ENCODE measurements around the gene CD84. TPM values are rescaled to one million over a fixed set of nuclear protein-coding genes. Genes with fewer than 3 reads are reported as not detected.
"Not testable (repeated sequence)": the region's sequence is repeated elsewhere in the genome, so short reads cannot be mapped to it uniquely, and the experiment has no call there.

CD84 gene
- polyA plus RNA-seq, 3 donors = 0.85 to 1.3 (median 1.2) TPM

DNA sequence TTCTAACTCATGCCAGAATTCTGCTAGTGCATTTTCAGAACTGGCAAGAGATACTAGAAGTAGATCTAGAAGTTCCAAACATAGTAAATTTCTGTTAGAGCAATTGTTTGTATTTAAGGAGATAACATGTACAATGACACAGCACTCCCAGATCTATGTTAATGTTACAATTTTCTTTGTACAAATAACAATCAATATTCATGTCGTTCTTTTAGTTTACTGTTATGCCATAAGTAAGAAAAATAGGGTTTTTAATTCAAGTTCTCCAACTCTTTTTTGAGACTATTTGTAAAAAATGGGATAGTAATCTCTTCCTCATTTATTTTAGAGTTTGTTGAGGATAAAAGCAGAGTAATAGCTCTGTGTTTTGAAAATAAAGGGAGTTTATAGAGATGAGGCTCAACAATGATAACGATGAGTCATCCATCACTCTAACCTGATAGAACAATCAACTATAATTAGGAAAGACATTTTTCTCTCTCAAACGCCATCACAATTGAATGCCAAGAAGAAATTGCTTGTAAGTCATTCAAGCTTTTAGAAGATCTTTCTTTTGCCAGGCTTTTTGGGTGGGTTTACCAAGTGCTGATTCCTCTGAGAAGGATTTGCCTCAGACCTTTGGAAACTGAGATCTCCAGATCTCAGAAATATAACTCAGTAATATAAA lies 638 bp downstream of the CD84 start:
- DNase-seq (ENCODE audit: extremely low read depth in 1 of 11, low read depth in 9 of 11, low spot score in 4 of 11) = no peak

- no peak for DNase-seq (ENCODE audit: extremely low read depth in 1 of 11, low read depth in 9 of 11, low spot score in 4 of 11)
Observed at GRCh38 chr1:160578175-160578524, 1.1 kb downstream of the CD84 start.

- no peak for DNase-seq (ENCODE audit: extremely low read depth in 1 of 11, low read depth in 9 of 11, low spot score in 4 of 11)
Observed at GRCh38 chr1:160577671-160578070, 1.6 kb downstream of the CD84 start.

- DNase-seq (ENCODE audit: extremely low read depth in 1 of 11, low read depth in 9 of 11, low spot score in 4 of 11) = no peak
Observed at GRCh38 chr1:160576884-160577283, 2.4 kb downstream of the CD84 start.

DNA sequence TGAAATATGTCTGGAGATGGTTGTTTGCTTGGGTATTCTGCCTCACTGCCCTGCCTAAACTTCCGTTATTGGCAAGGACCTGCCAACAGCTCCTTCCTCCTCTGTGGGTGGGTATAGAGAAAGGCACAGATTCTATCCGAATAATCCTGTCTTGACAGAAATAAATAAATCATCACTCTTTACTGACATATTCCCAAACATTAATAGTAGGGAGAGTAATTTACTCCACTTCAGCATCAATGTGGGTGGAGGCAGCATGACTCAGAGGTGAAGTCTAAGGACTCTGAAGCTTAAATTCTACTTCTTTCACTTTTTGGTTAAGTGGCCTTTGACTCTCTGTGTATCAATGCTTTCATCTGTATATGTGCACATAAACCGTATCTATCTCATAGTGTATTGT lies 2.9 kb downstream of the CD84 start:
- no peak for DNase-seq (ENCODE audit: extremely low read depth in 1 of 11, low read depth in 9 of 11, low spot score in 4 of 11)

GRCh38 chr1:160575112-160575664 lies 4.1 kb downstream of the CD84 start:
- no peak for DNase-seq (ENCODE audit: extremely low read depth in 1 of 11, low read depth in 9 of 11, low spot score in 4 of 11)

GRCh38 chr1:160570840-160571239 lies 8.5 kb downstream of the CD84 start:
- DNase-seq (ENCODE audit: extremely low read depth in 1 of 11, low read depth in 9 of 11, low spot score in 4 of 11) = no peak

GRCh38 chr1:160569806-160570205 lies 9.5 kb downstream of the CD84 start:
- no peak for DNase-seq (ENCODE audit: extremely low read depth in 1 of 11, low read depth in 9 of 11, low spot score in 4 of 11)

DNA sequence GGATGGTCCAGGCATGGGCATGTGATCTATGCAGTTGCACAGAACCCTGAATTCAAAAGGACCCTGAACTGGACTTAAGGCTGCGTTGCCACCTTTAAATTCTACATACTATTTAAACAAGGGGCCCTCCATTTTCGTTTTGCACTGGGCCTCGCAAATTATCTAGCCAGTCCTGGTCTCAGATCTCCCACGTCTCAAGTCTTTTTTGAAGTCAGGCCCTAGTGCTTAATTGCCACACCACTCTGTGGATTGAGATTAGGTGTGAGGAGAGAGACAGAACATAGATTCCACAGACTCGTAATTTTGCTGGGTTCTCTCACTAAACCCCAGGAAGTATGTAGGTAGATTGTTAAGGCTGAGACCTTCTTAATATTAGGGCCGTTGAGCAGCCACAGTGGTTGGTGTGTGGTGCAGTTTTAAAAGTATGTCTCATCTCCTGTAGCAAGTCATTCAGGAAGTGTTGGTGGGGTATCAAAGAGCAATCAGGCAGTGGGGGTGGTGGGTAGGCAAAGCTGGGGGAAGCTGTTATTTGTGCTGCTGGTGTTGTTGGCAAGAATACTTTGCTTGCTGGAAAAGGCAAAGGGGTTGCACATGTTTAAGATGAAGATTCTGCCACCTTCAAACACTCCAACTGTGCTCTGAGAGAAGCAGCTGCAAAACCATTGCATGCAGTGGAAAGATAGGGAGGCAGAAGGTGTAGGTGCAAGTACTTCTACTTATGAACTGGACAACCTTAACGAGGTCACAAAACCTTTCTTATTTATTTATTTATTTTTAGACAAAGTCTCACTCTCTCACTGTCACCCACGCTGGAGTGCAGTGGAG lies 11.2 kb downstream of the CD84 start:
- no peak for DNase-seq (ENCODE audit: extremely low read depth in 1 of 11, low read depth in 9 of 11, low spot score in 4 of 11)

DNA sequence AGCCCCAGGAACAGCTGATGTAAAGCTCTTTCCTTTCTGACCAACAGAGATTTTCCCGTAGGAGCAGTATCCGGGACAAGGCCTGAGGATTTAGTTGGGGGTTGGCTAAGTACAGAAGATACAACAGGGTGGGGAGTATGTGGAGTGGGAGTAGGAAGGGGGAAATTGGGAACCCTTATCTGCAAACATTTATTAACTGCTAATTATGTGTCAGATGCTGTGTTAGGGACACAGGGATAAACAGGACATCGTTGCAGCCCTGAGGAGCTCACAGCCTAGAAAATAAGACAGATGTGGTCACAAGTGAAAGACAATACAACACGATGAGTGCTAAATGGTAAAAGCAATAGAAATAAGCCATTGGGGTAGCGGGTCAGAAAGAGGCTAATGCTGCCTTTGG lies 12.0 kb downstream of the CD84 start:
- no peak for DNase-seq (ENCODE audit: extremely low read depth in 1 of 11, low read depth in 9 of 11, low spot score in 4 of 11)

DNA sequence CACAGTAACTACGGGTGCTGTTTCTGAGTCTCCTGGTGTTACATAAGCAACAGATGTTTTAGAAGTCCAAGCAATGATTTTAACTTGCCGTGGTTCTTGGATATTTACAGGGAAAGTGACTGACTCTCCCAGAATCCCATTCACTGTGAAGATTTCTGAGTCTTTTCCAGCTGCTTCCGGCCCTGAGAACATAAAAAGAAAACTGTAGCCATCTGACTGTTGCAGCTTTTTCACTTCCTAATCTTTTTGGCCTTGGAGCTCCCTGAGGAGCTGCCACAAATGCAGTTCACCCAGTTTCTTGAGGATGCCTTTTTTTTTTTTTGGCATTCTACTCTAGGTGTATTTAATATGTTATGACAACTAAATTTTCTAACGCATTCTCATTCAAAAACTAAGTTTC lies 13.7 kb downstream of the CD84 start:
- DNase-seq (ENCODE audit: extremely low read depth in 1 of 11, low read depth in 9 of 11, low spot score in 4 of 11) = no peak

DNA sequence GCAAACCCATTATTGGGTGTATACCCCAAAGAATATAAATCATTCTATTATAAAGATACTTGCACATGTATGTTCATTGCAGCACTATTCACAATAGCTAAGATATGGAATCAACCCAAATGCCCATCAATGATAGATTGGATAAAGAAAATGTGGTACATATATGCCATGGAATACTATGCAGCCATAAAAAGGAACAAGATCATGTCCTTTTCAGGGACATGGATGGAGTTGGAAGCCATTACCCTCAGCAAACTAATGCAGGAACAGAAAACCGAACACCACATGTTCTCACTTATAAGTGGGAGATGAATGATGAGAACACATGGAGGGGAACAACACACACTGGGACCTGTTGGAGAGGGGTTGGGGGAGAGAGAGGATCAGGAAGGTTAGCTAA lies 16.1 kb downstream of the CD84 start:
- DNase-seq (ENCODE audit: extremely low read depth in 1 of 11, low read depth in 9 of 11, low spot score in 4 of 11) = not testable (repeated sequence)

DNA sequence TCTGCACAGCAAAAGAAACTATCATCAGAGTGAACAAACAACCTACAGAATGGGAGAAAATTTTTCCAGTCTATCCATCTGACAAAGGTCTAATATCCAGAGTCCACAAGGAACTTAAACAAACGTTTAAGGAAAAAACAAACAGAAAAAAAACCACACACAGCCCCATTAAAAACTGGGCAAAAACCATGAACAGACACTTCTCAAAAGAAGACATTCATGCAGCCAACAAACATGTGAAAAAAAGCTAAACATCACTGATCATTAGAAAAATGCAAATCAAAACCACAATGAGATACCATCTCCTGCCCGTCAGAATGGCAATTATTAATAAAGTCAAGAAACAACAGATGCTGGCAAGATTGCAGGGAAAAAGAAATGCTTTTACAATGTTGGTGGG lies 16.6 kb downstream of the CD84 start:
- not testable (repeated sequence) for DNase-seq (ENCODE audit: extremely low read depth in 1 of 11, low read depth in 9 of 11, low spot score in 4 of 11)

GRCh38 chr1:160560806-160561205 lies 18.5 kb downstream of the CD84 start:
- DNase-seq (ENCODE audit: extremely low read depth in 1 of 11, low read depth in 9 of 11, low spot score in 4 of 11) = no peak

- DNase-seq (ENCODE audit: extremely low read depth in 1 of 11, low read depth in 9 of 11, low spot score in 4 of 11) = no peak
Observed at GRCh38 chr1:160560045-160560705, 19.1 kb downstream of the CD84 start.

GRCh38 chr1:160559437-160559836 lies 19.9 kb downstream of the CD84 start:
- not testable (repeated sequence) for DNase-seq (ENCODE audit: extremely low read depth in 1 of 11, low read depth in 9 of 11, low spot score in 4 of 11)

- DNase-seq (ENCODE audit: extremely low read depth in 1 of 11, low read depth in 9 of 11, low spot score in 4 of 11) = no peak
Observed at GRCh38 chr1:160558660-160559380, 20.5 kb downstream of the CD84 start.

DNA sequence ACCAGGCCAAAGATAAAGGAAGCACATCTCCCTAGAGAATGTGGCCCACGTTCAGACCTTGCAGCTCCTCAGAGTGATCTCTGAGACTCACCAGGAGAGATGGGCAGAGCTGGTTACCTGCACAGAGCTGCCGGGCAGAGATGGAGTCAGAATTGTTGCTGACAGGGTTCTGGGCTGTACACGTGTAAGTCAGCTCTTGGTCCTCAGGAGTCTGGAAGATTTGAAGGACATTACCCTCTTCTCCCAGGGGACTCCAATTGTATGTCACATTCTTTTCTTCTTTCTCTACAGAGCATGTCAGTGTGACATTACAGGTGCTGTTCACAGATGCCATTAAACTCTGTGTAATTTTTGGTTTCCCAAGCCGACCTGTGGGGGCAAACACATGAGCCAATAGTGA lies 25.5 kb downstream of the CD84 start:
- DNase-seq (ENCODE audit: extremely low read depth in 1 of 11, low read depth in 9 of 11, low spot score in 4 of 11) = no peak

- DNase-seq (ENCODE audit: extremely low read depth in 1 of 11, low read depth in 9 of 11, low spot score in 4 of 11) = no peak
Observed at GRCh38 chr1:160552425-160552824, 26.9 kb downstream of the CD84 start.
